OCI-LY7 (cell line): Measurements from ENCODE around the gene SDCCAG8.

ENCODE experiments used
- EZH2phosphoT487 ChIP-seq: fragments of 200-600 bp; sonication (generic); IDR thresholded peaks from 2 replicates; pipeline ENCODE4 v1.6.1; 2018; ENCODE audit warnings: low read depth, borderline replicate concordance, mild to moderate bottlenecking, mixed run types, antibody characterized with exemption, low read length, moderate library complexity, mixed read lengths
- TF ChIP-seq, protein P1 (sequence below): fragments of 200-600 bp; sonication (generic); conservative IDR thresholded peaks from 2 replicates; pipeline ENCODE4 v1.5.1; 2014; ENCODE audit warnings: mild to moderate bottlenecking, antibody characterized with exemption, low read length, moderate library complexity, mixed read lengths

DNA sequence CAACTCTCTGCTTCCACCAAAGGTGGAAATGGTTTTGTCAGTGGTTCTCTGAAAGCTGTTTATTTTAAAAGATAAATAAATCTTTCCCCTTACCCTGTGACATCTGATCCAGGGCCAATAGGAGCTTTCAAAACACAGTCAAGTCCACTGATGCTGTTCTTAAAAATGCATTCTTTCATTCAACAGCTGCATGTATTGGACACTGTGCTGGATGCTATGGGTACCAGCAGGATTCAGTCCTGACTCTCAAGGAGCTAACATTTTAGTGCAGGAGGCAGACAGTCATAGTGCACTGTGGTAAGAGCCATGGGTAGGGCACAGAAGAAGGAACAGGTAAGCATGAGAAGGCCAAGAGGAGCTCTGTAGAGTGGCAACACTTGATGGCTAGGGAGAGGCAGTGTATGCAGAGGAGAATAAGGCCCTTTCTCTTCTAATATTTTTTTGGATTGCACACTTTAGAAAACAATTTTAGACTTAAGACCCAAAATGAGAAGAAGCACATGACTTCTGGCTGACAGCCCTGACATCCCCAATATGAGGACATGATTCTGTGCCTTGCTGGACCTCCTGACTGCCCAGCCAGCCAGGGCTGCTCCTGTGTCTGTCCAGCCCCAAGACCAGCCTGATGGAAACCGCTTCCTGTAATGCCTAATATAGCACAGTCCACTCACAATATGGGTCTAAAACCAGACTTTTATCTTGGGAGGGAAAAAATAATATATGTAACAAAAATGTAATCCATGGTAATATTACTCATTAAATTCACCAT, 207.3 kb downstream of the SDCCAG8 start:
- TF ChIP-seq, protein P1, sequence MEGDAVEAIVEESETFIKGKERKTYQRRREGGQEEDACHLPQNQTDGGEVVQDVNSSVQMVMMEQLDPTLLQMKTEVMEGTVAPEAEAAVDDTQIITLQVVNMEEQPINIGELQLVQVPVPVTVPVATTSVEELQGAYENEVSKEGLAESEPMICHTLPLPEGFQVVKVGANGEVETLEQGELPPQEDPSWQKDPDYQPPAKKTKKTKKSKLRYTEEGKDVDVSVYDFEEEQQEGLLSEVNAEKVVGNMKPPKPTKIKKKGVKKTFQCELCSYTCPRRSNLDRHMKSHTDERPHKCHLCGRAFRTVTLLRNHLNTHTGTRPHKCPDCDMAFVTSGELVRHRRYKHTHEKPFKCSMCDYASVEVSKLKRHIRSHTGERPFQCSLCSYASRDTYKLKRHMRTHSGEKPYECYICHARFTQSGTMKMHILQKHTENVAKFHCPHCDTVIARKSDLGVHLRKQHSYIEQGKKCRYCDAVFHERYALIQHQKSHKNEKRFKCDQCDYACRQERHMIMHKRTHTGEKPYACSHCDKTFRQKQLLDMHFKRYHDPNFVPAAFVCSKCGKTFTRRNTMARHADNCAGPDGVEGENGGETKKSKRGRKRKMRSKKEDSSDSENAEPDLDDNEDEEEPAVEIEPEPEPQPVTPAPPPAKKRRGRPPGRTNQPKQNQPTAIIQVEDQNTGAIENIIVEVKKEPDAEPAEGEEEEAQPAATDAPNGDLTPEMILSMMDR: no peak
- no peak for TF ChIP-seq EZH2phosphoT487
